WI38 (cell line): ENCODE data around the gene AKIP1.

ENCODE experiments used
- H3K4me3 ChIP-seq: 2 replicates; pipeline ENCODE4 v1.5.1; 2011; ENCODE audit warnings: low read depth, mild to moderate bottlenecking, control low read depth, low read length
- TF ChIP-seq, protein P1 (sequence below): IDR thresholded peaks from 2 replicates; pipeline ENCODE4 v1.5.1; 2012; ENCODE audit warnings: low read depth, mild to moderate bottlenecking, control low read depth, low read length

The AKIP1 gene

DNA sequence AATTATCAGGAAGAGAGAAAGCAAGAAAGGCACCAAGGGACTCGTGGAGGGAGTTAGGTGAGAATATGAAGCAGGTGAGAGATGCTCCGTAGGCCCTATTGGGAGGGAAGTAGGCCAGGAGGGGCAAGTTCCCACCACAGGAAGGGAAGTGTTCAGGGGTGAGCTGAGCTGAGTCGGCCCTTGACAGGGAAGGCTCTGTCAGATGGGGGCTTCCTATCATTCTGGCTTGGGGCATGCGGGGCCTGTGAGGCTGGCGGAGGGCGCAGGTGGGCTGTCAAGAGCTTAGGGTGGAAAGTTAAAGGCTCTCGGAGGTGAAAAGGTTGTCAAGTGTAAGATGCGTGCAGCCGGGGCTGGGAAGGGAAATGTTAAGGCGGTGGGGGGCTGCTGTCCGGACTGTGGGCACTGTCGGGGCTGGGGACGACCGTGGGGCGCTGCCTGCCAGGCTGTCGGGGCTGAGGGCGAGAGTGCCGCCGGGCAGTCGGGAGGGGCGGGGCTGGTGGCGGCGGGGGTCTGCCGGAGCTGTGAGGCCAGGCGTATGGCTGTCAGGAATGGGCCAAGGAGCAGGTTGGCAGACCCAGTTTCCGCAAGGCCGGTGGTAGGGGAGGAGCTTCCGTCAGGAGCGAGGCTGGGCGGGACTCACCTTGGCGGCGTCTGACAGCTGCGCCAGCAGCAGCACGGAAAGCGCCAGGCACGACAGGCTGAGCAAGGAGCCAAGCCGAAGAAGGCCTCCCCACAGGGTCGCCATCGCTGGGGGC lies 52.8 kb downstream of the AKIP1 start:
- TF ChIP-seq, protein P1, sequence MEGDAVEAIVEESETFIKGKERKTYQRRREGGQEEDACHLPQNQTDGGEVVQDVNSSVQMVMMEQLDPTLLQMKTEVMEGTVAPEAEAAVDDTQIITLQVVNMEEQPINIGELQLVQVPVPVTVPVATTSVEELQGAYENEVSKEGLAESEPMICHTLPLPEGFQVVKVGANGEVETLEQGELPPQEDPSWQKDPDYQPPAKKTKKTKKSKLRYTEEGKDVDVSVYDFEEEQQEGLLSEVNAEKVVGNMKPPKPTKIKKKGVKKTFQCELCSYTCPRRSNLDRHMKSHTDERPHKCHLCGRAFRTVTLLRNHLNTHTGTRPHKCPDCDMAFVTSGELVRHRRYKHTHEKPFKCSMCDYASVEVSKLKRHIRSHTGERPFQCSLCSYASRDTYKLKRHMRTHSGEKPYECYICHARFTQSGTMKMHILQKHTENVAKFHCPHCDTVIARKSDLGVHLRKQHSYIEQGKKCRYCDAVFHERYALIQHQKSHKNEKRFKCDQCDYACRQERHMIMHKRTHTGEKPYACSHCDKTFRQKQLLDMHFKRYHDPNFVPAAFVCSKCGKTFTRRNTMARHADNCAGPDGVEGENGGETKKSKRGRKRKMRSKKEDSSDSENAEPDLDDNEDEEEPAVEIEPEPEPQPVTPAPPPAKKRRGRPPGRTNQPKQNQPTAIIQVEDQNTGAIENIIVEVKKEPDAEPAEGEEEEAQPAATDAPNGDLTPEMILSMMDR = no peak
- peak overlapping the region; percentile 89 for H3K4me3 ChIP-seq

- TF ChIP-seq, protein P1 = no peak
- peak within 1 kb of the TSS; percentile 89 for H3K4me3 ChIP-seq
Observed at GRCh38 chr11:8964324-8965320, 53.6 kb downstream of the AKIP1 start, which contains the start of gene TMEM9B. Gene TMEM9B (minus strand): TSS chr11:8964442. CDS start chr11:8964313, 129 bp downstream.

DNA sequence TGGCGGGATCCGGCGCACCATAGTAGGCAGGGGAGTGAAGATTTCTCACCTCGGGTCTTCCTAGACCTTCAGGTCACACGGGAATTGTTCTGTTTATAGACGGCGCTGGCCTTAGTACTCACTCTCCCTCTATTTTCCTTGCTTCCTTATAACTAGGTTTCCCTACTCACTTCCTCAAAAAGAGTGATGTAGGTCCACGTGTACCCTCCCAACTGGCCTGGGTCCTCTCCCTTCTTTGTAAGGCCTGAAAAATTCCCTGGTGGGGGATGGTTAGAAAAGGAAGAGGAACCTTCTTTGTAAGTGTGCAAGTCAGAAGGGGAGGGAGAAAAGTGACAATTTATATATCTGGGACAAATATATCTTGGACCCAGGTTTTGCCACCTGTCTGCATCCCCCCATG lies 56.2 kb downstream of the AKIP1 start:
- H3K4me3 ChIP-seq = no peak overlapping the region

More for the DNA sequence above, 56.2 kb downstream of the AKIP1 start:
- TF ChIP-seq, protein P1 = no peak
